Osteoblast (primary cell): Measurements from ENCODE around the gene NFATC1. TPM values are rescaled to one million over a fixed set of nuclear protein-coding genes. Genes with fewer than 3 reads are reported as not detected.

Source experiments
- DNase-seq: peaks from one replicate; pipeline ENCODE4 v3.0.0; 2011; ENCODE audit warnings: low spot score, mixed read lengths; ENCODE audit not compliant: insufficient read length; ENCODE audit errors: missing footprints
- H2AFZ ChIP-seq: 2 replicates; pipeline ENCODE4 v1.6.0; 2011; ENCODE audit warnings: mild to moderate bottlenecking, low read length
- H3K27ac ChIP-seq: 2 replicates; pipeline ENCODE4 v1.5.1; 2011; ENCODE audit warnings: mild to moderate bottlenecking, low read depth, low read length, moderate library complexity
- H3K27me3 ChIP-seq: 2 replicates; pipeline ENCODE4 v1.6.0; 2012; ENCODE audit warnings: mild to moderate bottlenecking, control low read depth, inconsistent platforms, low read length, moderate library complexity; ENCODE audit not compliant: insufficient read depth
- H3K36me3 ChIP-seq: 2 replicates; pipeline ENCODE4 v1.5.1; 2011; ENCODE audit warnings: mild to moderate bottlenecking, low read length, control low read depth, moderate library complexity; ENCODE audit not compliant: insufficient read depth
- H3K4me1 ChIP-seq: 2 replicates; pipeline ENCODE4 v1.5.1; 2011; ENCODE audit warnings: mild to moderate bottlenecking, low read length, control low read depth, moderate library complexity; ENCODE audit not compliant: insufficient read depth
- H3K4me2 ChIP-seq: 2 replicates; pipeline ENCODE4 v1.6.0; 2011; ENCODE audit warnings: mild to moderate bottlenecking, low read length; ENCODE audit not compliant: insufficient read depth
- H3K4me3 ChIP-seq: fragments of 200-600 bp; sonication (generic); 3 replicates; pipeline ENCODE4 v1.5.1; 2012; ENCODE audit warnings: mild to moderate bottlenecking, low read length, inconsistent platforms; ENCODE audit not compliant: insufficient read depth
- H3K79me2 ChIP-seq: 2 replicates; pipeline ENCODE4 v1.6.0; 2012; ENCODE audit warnings: mild to moderate bottlenecking, low read length, control low read depth, inconsistent platforms; ENCODE audit not compliant: insufficient read depth
- H3K9me3 ChIP-seq: 2 replicates; pipeline ENCODE4 v1.5.1; 2011; ENCODE audit warnings: low read depth, low read length, control low read depth
- H4K20me1 ChIP-seq: 2 replicates; pipeline ENCODE4 v1.6.0; 2012; ENCODE audit warnings: mild to moderate bottlenecking, low read length, control low read depth; ENCODE audit not compliant: insufficient read depth
- total RNA-seq: library from RNA; depleted of rRNA; stranded (reverse); fragments of >200 nt; gene quantifications from 2 replicates; pipeline ENCODE4 v1.2.3, GENCODE V29; 2012
- TF ChIP-seq, protein P1 (sequence below): IDR thresholded peaks from 2 replicates; pipeline ENCODE4 v1.5.1; 2011; ENCODE audit warnings: mild to moderate bottlenecking, low read depth, low read length, moderate library complexity; ENCODE audit errors: extremely low read depth

The NFATC1 gene
- total RNA-seq, 1 donor: 6.2 TPM

DNA sequence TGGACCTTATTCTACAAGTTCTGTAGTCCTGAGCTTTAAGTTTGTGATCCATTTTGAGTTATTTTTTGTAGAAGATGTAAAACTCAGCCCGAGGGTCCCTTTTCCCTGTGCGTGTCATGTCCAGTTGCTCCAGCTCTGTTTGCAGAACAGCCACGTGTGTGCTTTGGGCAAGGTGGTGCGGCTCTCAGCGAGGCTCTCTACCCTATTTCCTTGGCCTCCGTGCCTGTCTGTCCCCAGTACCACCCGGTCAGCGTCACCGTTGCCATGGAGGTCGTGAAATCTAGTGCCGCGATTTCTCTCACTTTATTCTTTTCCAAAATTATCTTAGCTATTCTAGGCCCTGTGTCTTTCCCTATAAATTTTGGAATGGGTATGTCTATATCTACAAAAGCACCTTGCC, 142.9 kb downstream of the NFATC1 start:
- Histone ChIP-seq H3K27ac (no peak overlapping the region), H3K27me3 (peaks cover 17% of the 10 kb centered on the region), H3K9me3 (peaks cover 5% of the 10 kb centered on the region), H3K4me2 (no peak overlapping the region), H3K36me3 (no peaks in the 10 kb centered on the region), H3K4me1 (no peaks in the 10 kb centered on the region), H2AFZ (no peak overlapping the region), H4K20me1 (no peaks in the 10 kb centered on the region), H3K79me2 (no peaks in the 10 kb centered on the region), H3K4me3 (no peak overlapping the region)
- TF ChIP-seq, protein P1, sequence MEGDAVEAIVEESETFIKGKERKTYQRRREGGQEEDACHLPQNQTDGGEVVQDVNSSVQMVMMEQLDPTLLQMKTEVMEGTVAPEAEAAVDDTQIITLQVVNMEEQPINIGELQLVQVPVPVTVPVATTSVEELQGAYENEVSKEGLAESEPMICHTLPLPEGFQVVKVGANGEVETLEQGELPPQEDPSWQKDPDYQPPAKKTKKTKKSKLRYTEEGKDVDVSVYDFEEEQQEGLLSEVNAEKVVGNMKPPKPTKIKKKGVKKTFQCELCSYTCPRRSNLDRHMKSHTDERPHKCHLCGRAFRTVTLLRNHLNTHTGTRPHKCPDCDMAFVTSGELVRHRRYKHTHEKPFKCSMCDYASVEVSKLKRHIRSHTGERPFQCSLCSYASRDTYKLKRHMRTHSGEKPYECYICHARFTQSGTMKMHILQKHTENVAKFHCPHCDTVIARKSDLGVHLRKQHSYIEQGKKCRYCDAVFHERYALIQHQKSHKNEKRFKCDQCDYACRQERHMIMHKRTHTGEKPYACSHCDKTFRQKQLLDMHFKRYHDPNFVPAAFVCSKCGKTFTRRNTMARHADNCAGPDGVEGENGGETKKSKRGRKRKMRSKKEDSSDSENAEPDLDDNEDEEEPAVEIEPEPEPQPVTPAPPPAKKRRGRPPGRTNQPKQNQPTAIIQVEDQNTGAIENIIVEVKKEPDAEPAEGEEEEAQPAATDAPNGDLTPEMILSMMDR: no peak
- DNase-seq: no peak

DNA sequence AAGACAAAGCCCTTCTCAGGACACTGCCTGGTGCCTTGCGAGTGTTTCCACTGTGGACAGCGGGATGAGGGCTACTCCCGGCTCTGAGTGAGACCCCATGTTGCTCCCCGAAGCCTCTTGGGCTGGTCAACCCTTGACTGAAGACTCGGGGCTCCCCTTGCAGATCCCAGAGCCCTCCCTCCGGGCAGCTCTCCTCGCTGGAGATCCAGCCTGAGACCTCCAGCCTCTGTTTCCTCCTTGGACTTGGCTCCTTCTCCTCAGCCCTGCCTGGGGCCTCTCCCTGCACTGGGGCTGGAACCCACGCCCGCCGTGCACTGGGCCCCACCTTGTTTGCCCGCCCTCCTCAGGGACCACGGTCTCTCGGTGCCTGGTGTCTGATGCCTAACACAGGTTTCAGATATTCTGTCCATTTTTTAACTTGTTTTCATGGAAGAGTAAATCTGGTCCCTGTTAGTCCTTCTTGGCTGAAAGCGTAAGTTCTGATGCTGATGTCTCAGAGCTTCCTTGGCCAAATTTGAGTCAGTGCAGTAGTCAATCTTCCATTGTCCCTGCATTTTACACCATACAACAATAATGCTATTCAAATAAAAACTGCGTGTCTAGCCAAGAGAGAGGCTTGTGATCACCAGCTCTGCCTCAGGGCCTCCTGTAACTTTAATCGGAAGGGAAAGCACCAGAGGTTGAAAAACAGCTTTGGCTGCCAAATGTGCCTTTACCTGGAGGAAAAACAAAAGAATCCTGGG, 144.6 kb downstream of the NFATC1 start:
- H4K20me1 ChIP-seq: no peaks in the 10 kb centered on the region
- no peaks in the 10 kb centered on the region for H3K79me2 ChIP-seq
- H3K36me3 ChIP-seq: no peaks in the 10 kb centered on the region
- H3K27ac ChIP-seq: no peak overlapping the region
- H3K4me2 ChIP-seq: no peak overlapping the region
- TF ChIP-seq, protein P1: no peak
- peaks cover 10% of the 10 kb centered on the region for H3K27me3 ChIP-seq
- H3K9me3 ChIP-seq: peaks cover 5% of the 10 kb centered on the region
- no peak overlapping the region for H2AFZ ChIP-seq
- no peaks in the 10 kb centered on the region for H3K4me1 ChIP-seq
- H3K4me3 ChIP-seq: no peak overlapping the region
- DNase-seq: no peak

DNA sequence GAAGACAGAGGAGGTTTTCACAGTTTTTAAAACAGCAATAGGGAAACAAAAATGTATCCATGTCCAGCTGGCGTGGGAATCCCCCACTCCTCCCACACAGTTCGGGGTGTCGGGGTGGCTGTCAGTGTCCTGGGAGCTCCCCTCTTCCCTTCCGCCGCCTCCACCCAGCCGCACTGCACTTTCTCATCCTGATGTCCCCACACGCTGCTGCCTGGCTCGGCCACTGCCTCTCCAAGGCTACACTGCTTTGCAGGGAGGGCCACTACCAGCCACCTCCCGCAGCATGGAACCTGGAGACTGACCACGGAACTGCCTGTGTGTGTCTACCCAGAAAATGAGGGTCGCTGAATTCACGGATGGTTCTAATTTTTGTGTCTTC, 145.2 kb downstream of the NFATC1 start:
- TF ChIP-seq, protein P1: no peak

DNA sequence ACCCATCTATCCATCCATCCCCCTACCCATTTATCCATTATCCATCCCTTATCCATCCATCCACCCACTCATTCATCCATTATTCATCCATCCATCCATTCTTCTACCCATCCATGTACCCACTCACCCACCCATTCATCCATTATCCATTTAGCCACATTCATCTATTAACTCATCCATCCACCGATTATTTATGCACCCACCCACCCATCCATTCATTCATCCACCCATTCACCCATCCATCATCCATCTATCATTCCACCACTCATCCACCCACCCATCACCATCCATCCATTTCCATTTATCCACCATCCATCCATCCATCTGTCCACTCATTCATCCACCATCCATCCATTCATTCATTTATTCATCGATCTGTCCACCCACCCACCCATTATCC, 146.5 kb downstream of the NFATC1 start:
- Histone ChIP-seq H3K27ac (no peak overlapping the region), H3K27me3 (peaks cover 3% of the 10 kb centered on the region), H3K4me3 (no peak overlapping the region), H3K4me2 (no peak overlapping the region), H3K4me1 (no peaks in the 10 kb centered on the region), H3K36me3 (no peaks in the 10 kb centered on the region), H2AFZ (no peak overlapping the region), H4K20me1 (no peaks in the 10 kb centered on the region), H3K79me2 (no peaks in the 10 kb centered on the region), H3K9me3 (peaks cover 5% of the 10 kb centered on the region)
- no peak for DNase-seq
- TF ChIP-seq, protein P1: no peak

More for the DNA sequence above, 145.2 kb downstream of the NFATC1 start:
- no peaks in the 10 kb centered on the region for H3K79me2 ChIP-seq
- H3K4me3 ChIP-seq: no peak overlapping the region
- H3K4me1 ChIP-seq: no peaks in the 10 kb centered on the region
- no peak overlapping the region for H2AFZ ChIP-seq
- H3K27ac ChIP-seq: no peak overlapping the region
- H4K20me1 ChIP-seq: no peaks in the 10 kb centered on the region
- peaks cover 4% of the 10 kb centered on the region for H3K27me3 ChIP-seq
- H3K4me2 ChIP-seq: no peak overlapping the region
- peaks cover 5% of the 10 kb centered on the region for H3K9me3 ChIP-seq
- DNase-seq: no peak
- H3K36me3 ChIP-seq: no peaks in the 10 kb centered on the region
